ENCODE measurements around the gene ZNF808. TPM values are rescaled to one million over a fixed set of nuclear protein-coding genes. Genes with fewer than 3 reads are reported as not detected.

ZNF808 gene
- polyA plus RNA-seq, 1 of the 3 experiments (the other 2 are of a cell fraction), result 3.3 TPM

GRCh38 chr19:52585604-52586003 is 58.1 kb downstream of the ZNF808 start (continued):
- TF ChIP-seq CTCF (IDR thresholded peaks at IDR 0.05) (no peak), ZBTB33 (IDR thresholded peaks at IDR 0.05; ENCODE audit: borderline replicate concordance, low read depth) (no peak)

- Histone ChIP-seq H3K9ac (no peak overlapping the region), H3K4me3 (ENCODE audit: low read depth in 2 of 2, low read length in 1 of 2) (no peak overlapping the region), H3K9me2 (no peaks in the 10 kb centered on the region), H3K27ac (ENCODE audit: low read depth in 2 of 2, low read length in 1 of 2) (no peak overlapping the region), H3K27me3 (ENCODE audit: insufficient read depth) (no peaks in the 10 kb centered on the region), H3K79me2 (ENCODE audit: insufficient read depth) (no peaks in the 10 kb centered on the region), H3F3A (replicated peaks; ENCODE audit: insufficient read depth) (no peaks in the 10 kb centered on the region), H3K4me1 (ENCODE audit: control insufficient read depth in 1 of 2, insufficient read depth in 2 of 2, low read depth in 1 of 2, low read length in 1 of 2) (no peaks in the 10 kb centered on the region), H3K9me3 (no peaks in the 10 kb centered on the region), H2AFZ (ENCODE audit: low read depth) (no peak overlapping the region), H4K20me1 (ENCODE audit: insufficient read depth) (no peaks in the 10 kb centered on the region), H3K36me3 (replicated peaks in 1 of 2; ENCODE audit: control insufficient read depth in 1 of 2, insufficient read depth in 2 of 2, low read length in 1 of 2) (peaks cover 0 to 23% of the 10 kb centered on the region in 2 experiments), H3K4me2 (no peak overlapping the region)
- TF ChIP-seq RFX5 (IDR thresholded peaks at IDR 0.05; ENCODE audit: low read length) (no peak), RAD21 (IDR thresholded peaks at IDR 0.05; ENCODE audit: low read length) (peak; percentile 32; the same call in 1 of the 2 replicates)
- WGBS (ENCODE audit: low lambda C conversion rate), result 78% methylated on average over 5 of the region's 5 CpGs
- ChIA-PET CTCF (interaction anchor here (1.0 to 1.5 kb wide), 3 partner anchors 9 to 18 kb away, joined by 3 to 4 read pairs (median 3); no protein-coding TSS in a partner anchor), POLR2A (no interaction called here)
- no peak for DNase-seq
Observed at GRCh38 chr19:52590728-52591127, 63.3 kb downstream of the ZNF808 start.

GRCh38 chr19:52592301-52592700 is 64.8 kb downstream of the ZNF808 start:
- Histone ChIP-seq H3F3A (replicated peaks; ENCODE audit: insufficient read depth) (no peaks in the 10 kb centered on the region), H3K27me3 (ENCODE audit: insufficient read depth) (no peaks in the 10 kb centered on the region), H3K27ac (ENCODE audit: low read depth in 2 of 2, low read length in 1 of 2) (no peak overlapping the region), H3K9me2 (no peaks in the 10 kb centered on the region), H3K79me2 (ENCODE audit: insufficient read depth) (no peaks in the 10 kb centered on the region), H3K9ac (no peak overlapping the region), H4K20me1 (ENCODE audit: insufficient read depth) (no peaks in the 10 kb centered on the region), H3K9me3 (no peaks in the 10 kb centered on the region), H3K36me3 (replicated peaks in 1 of 2; ENCODE audit: control insufficient read depth in 1 of 2, insufficient read depth in 2 of 2, low read length in 1 of 2) (peaks cover 9 to 36% of the 10 kb centered on the region in 2 experiments), H3K4me2 (no peak overlapping the region), H2AFZ (ENCODE audit: low read depth) (no peak overlapping the region), H3K4me3 (ENCODE audit: low read depth in 2 of 2, low read length in 1 of 2) (no peak overlapping the region), H3K4me1 (ENCODE audit: control insufficient read depth in 1 of 2, insufficient read depth in 2 of 2, low read depth in 1 of 2, low read length in 1 of 2) (no peaks in the 10 kb centered on the region)
- peak; percentile 25 for DNase-seq
- 58% methylated on average over 3 of the region's 3 CpGs for WGBS (ENCODE audit: low lambda C conversion rate)
- CTCF ChIA-PET, result no interaction called here
- POLR2A ChIA-PET, result no interaction called here
- no peak for TF ChIP-seq RAD21 (IDR thresholded peaks at IDR 0.05; ENCODE audit: low read length)
- no peak for TF ChIP-seq FOSL2 (IDR thresholded peaks at IDR 0.05; ENCODE audit: borderline replicate concordance, low read depth)
- TF ChIP-seq FOXM1 (IDR thresholded peaks at IDR 0.05; ENCODE audit: low read depth), result no peak
- no peak for TF ChIP-seq PBX3 (IDR thresholded peaks at IDR 0.05)
- TF ChIP-seq MXI1 (IDR thresholded peaks at IDR 0.05; ENCODE audit: low read depth, low read length), result no peak
- no peak for TF ChIP-seq TAF1 (IDR thresholded peaks at IDR 0.05; ENCODE audit: borderline replicate concordance, low read depth, low read length)
- no peak for TF ChIP-seq MAX (IDR thresholded peaks at IDR 0.05; ENCODE audit: low read depth)
- no peak for TF ChIP-seq USF2 (IDR thresholded peaks at IDR 0.05; ENCODE audit: borderline replicate concordance, low read depth, low read length)
- TF ChIP-seq EP300 (IDR thresholded peaks at IDR 0.05; ENCODE audit: borderline replicate concordance in 1 of 2, low read depth in 1 of 2, low read length in 1 of 2), result no peak
- no peak for TF ChIP-seq TEAD4 (IDR thresholded peaks at IDR 0.05; ENCODE audit: borderline replicate concordance, insufficient read depth)
- TF ChIP-seq ZBTB33 (IDR thresholded peaks at IDR 0.05; ENCODE audit: borderline replicate concordance, low read depth), result no peak
- no peak for TF ChIP-seq RXRA (IDR thresholded peaks at IDR 0.05; ENCODE audit: borderline replicate concordance, low read depth)
- TF ChIP-seq RFX5 (IDR thresholded peaks at IDR 0.05; ENCODE audit: low read length), result no peak
- no peak for TF ChIP-seq ELF1 (IDR thresholded peaks at IDR 0.05)
- no peak for TF ChIP-seq CHD2 (IDR thresholded peaks at IDR 0.05; ENCODE audit: low read length, partially characterized antibody)
